Measurements from ENCODE around the gene CAPN9.
"Not testable (repeated sequence)": the region's sequence is repeated elsewhere in the genome, so short reads cannot be mapped to it uniquely, and the experiment has no call there.

Gene CAPN9

DNA sequence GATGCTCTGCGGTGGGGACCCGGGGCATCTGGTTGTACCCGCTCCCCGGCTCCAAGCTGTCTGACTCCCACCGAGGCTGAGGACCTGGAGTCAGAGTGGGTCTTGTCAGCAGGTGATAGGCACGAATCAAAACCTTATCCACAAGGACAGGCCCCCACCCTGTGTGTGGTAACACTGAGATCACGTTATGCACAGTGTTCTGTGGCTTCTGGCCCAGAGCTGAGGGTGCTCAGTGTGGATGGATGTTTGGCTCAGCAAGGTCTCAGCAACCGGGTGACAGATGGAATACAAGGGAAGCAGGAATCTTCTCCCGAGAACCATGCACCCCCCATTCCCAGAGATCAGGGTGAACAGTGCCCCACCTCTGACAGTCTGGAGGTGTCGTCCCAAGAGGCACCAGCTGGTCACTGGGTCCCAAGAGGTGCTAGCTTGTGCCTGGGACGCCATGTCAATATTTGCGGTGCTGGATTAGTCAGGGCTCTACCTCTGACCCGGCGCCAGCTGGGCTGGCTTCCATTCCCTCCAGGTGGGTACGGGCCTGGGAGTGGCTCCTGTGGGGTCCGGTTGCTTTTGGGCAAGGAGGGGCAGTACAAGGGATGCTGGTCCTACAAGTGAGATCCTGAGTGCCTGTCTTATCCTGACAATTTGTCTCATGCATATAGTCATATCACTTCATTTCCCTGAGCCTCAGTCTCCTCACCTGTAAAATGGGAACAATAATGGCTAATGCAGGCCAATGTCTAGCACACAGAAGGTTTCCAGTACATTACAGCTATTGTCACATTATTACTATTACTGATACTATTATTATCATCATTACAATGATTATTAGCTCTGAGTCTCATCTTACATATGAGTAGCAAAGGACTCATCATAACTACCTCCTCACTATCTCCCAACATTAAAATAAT, 957 bp downstream of the CAPN9 start:
- DNase-seq (ENCODE audit: low spot score) (no peak), FAIRE-seq (no peak)

DNA sequence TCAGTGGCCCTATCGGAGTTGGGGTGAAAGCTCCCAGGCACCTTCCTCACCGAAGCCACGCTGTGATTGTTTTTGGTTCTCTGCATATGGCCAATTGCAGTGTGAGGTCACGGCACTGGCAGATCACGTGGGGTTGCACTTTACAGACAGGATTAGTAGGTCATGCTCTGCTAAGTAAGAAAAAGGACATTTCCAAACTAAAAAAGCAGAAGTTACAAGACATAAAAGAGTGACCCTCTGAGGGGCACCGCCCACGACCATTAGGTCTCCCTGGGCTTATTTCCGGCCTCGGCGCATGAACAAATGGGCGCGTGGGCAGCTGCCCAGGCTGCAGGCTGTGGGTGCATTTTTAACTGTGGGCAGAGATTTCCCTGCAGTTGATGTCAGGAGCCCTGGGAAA, 2.0 kb downstream of the CAPN9 start:
- DNase-seq (ENCODE audit: low spot score) (no peak), FAIRE-seq (no peak)

GRCh38 chr1:230749635-230750034, 2.4 kb downstream of the CAPN9 start:
- DNase-seq (ENCODE audit: low spot score) (no peak), FAIRE-seq (no peak)

- no peak for DNase-seq (ENCODE audit: low spot score)
- FAIRE-seq, result no peak
Observed at GRCh38 chr1:230750576-230750975, 3.4 kb downstream of the CAPN9 start.

- FAIRE-seq, result no peak
- DNase-seq (ENCODE audit: low spot score), result no peak
Observed at GRCh38 chr1:230750986-230751625, 3.9 kb downstream of the CAPN9 start.

GRCh38 chr1:230752407-230752806, 5.2 kb downstream of the CAPN9 start:
- DNase-seq (ENCODE audit: low spot score), result no peak

DNA sequence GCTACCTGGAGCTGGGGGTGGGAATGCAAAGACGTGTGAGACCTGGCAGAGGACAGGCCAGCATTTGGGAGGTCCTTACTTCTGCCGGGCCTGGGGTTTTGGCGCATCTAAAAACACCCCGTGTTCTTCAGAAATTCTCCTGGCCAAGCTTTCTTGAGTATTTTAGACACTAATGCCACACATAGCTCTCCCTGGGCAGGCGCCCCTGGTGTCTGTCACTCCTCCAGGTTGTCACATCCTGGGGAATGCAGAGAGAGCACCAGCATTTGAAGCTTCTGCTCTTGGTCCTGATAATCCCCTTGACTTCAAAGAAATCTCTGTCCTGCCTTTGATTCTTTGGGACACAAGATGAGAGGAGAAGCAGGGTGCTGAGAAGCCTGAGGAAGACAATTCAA, 6.0 kb downstream of the CAPN9 start:
- no peak for DNase-seq (ENCODE audit: low spot score)
- FAIRE-seq, result no peak

More at GRCh38 chr1:230752407-230752806, 5.2 kb downstream of the CAPN9 start:
- FAIRE-seq, result no peak

GRCh38 chr1:230753586-230754251, 6.5 kb downstream of the CAPN9 start:
- no peak for DNase-seq (ENCODE audit: low spot score)
- FAIRE-seq, result no peak

DNA sequence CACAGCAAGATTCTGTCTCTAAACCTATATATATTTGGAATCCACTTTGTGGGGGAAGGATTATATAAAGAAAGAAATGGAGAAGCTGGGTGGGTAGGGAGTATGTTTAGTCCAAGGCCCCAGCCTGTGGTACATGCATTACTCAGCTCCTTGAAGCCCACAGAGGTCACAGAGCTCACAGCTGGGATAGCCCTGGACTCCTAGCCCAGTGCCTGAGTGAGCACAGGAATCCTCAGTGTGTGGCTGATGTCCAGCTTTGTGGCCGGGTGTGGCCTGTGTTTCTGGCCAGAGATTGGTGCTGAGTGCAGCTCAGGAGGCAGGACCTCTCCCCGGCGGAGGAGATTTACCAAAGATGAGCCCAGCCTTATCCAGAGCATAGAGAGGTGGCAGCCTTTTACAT, 7.6 kb downstream of the CAPN9 start:
- FAIRE-seq (peak; percentile 95), DNase-seq (ENCODE audit: low spot score) (peak; percentile 82)

DNA sequence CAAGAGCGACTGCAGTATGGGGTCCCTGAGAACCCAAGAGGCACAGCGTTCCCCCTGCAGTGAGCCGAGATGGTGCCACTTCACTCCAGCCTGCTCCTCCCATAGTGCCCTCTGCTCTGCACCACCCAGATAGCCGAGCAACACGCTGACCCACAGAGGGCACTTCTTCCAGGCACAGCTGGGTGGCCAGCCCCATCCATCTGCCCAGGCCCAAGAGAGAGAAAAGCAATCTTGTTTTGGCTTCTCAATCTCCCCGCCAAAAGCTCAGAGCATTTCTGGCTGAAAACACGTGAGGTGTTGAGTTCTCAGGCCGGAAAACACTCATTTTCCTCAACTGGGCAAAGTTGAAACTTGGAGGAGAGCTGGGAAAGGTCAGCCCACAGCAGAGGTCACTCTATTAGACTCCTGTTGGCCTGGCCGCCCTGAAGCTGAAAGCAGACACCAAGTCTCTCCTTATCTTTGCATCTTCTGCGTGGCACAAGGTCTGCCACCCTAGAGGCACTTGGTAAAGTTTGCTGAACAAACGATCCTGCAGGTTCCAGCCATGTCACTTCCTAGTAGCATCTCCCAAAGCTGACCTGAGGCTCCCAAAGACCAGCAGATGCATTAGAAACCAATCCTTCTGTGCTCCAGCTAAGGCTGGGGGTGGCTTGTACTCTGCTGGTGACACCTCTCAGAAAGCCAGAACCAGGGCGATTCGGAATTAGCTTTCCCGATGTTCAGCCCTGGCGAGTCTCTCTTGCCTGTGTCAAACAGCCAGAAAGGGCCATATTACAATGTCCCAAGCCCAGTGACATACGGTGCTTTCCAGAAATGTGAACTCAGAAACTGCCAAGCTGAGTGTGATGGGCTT, 10.9 kb downstream of the CAPN9 start:
- FAIRE-seq (no peak), DNase-seq (ENCODE audit: low spot score) (no peak)

- DNase-seq (ENCODE audit: low spot score) (no peak), FAIRE-seq (no peak)
Observed at GRCh38 chr1:230758709-230759368, 11.7 kb downstream of the CAPN9 start.

DNA sequence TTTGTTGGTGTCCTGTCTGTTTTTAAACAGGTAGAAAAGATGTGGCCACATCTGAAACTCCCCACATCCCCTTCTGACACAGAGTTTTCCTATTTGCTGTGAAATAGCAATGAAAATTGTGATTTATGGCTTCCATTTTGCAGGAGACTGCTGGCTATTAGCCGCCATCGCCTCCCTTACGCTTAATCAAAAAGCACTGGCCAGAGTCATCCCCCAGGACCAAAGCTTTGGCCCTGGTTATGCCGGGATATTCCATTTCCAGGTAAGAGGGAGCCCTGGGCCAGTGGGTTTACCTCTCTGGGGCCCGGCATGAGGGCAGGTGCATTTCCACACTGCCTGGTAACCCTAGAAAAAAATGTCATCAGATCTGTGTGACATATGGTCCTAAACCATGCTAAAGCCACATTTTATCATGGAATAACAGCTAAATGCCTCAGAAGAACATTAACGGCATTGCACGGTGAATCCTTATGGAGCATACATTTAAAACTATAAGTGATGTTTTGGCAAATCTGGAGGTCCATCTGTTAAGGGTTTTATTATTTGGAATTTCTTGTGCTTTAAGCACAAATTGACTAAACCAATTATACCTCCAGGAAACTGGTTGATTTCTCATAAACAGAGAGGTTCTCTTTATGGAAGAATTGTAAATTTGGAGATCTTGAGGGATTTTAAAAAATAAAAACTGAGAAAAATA, 12.3 kb downstream of the CAPN9 start:
- no peak for DNase-seq (ENCODE audit: low spot score)
- FAIRE-seq, result no peak

DNA sequence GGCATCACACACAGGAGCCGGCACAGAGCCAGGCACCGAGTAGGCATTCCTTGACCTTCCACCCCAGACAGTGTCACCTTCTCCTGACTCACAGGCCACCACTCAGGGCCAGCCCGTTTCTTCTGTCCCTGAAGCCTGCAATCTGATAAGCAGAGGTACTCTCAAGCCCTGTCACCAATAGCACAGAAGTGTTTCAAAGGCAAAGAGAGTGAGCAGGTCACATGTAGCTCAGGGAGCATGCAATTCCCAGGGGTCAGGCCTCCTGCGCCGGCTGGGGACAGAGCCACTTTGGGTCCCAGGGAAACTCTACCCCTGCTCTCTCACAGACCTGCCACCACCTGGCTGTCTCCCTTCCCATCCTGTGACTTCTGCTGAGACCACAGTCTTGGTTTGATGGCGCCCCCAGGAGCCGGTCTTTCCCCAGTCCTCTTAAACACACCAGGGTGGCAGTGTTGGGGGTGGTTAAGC, 13.2 kb downstream of the CAPN9 start:
- FAIRE-seq, result no peak

GRCh38 chr1:230761443-230762167, 14.4 kb downstream of the CAPN9 start:
- FAIRE-seq, result no peak

More for the DNA sequence above, 13.2 kb downstream of the CAPN9 start:
- no peak for DNase-seq (ENCODE audit: low spot score)

GRCh38 chr1:230763927-230764591, 16.9 kb downstream of the CAPN9 start:
- FAIRE-seq (no peak), DNase-seq (ENCODE audit: low spot score) (no peak)

More at GRCh38 chr1:230761443-230762167, 14.4 kb downstream of the CAPN9 start:
- no peak for DNase-seq (ENCODE audit: low spot score)

DNA sequence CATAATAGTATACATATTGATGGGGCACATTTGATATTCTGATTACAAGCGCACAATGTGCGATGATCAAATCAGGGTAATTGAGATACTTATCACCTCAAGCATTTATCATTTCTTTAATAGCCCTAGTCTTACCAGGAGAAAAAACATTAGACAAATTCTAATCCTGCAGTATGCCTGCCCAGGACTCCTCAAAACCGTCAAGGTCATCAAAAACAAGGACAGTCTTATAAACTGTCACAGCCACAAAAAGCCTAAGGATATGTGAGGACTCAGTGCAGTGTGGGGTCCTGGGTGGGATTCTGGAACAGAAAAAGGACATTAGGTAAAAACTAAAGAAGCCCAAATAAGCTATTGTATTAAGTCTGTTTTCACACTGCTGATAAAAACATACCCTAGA, 19.1 kb downstream of the CAPN9 start:
- no peak for FAIRE-seq
- DNase-seq (ENCODE audit: low spot score), result no peak

GRCh38 chr1:230767859-230768612, 20.8 kb downstream of the CAPN9 start:
- not testable (repeated sequence) for FAIRE-seq; DNase-seq (ENCODE audit: low spot score)

Measured in RCC 7860 (cell line).